Measurements from ENCODE around the gene ZNF646.
"Not testable (repeated sequence)": the region's sequence is repeated elsewhere in the genome, so short reads cannot be mapped to it uniquely, and the experiment has no call there.

The ZNF646 gene

DNA sequence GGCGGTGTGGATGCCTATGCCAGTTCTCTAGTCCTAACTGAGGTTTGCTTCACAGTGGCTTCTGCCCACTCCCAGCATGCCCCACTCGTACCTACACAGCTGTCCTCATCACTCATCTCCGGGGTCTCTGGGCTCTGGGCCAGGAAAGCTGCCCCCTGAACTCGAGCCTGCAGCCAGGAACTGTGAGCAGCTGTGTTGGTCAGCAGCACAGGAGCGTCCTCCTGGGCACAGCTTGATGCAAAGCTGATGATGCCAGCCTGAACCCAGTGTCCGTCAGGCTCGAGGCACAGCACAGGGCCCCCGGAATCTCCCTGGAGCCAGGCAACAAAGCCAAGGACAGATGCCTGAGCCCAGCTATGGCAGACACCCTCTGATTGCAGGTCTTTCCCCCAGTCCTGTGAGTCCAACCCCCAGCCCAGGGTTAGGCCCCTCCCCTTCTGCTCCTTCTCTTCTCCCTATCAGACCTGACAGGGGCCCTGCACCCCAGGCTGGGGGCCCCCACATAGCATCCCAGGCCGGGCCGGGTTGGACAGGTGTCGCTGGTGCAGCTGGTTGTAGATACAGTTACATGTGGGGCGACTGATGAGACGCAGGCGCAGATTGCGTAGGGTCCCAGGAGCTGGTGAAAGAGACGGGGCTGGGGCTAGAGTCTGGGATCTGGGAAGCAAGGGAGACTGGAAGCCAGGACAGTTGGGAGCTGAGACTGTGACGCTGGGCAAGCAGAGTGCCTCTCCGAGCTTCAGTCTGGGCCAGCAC lies 11.8 kb downstream of the ZNF646 start:
- peak; percentile 33 for DNase-seq

DNA sequence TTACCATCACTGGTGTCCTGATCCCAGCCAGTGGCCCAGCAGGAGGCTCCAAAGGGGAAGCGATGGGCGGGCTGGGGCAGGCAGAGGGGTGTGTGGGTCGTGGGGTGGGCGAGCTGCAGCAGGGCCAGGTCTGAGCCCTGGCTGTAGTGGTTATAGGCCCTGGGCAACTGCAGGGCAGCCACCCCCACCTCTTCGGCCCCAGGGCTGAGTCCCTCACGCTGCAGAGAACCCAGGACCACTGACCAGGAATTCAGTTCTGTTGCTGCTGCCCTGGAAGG lies 12.3 kb downstream of the ZNF646 start:
- no peak for DNase-seq

DNA sequence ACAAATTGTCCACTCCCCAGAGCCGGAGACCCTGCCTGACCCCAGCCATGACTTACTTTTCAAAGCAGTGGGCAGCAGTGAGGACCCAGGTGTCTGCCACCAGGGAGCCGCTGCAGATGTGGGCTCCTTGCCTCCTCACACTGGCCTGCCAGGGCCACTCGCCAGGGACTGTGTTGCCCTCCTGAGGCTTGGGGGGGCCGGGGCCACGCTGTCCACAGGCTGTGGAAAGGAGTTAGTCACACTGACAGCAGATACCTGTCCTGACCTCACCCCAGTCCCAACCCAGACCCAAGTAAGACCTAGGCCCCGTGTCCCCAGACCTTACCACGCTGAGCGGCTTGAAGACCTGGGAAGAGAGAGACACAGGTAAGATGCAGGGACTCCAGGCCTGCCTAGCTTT lies 13.3 kb downstream of the ZNF646 start:
- DNase-seq: no peak

DNA sequence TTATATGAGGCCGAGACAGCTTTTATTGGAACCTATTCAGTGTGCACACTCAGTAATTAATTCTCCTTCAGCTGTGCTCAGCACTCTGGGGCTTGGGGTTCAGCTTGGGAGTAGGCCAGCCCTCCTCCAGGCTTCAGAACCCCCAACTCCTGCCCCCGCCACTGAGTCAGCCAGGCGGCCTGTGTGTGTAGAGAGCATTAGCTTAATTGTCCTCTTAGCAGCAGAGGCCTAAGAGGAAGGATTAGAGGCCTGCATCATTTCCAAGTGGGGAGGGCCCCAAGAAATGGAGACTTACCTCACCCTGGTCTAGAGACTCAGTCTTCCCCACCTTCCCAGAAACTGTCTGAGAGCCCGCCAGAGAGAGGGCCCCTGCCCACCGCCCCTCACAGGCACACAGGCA lies 13.7 kb downstream of the ZNF646 start:
- no peak for DNase-seq

DNA sequence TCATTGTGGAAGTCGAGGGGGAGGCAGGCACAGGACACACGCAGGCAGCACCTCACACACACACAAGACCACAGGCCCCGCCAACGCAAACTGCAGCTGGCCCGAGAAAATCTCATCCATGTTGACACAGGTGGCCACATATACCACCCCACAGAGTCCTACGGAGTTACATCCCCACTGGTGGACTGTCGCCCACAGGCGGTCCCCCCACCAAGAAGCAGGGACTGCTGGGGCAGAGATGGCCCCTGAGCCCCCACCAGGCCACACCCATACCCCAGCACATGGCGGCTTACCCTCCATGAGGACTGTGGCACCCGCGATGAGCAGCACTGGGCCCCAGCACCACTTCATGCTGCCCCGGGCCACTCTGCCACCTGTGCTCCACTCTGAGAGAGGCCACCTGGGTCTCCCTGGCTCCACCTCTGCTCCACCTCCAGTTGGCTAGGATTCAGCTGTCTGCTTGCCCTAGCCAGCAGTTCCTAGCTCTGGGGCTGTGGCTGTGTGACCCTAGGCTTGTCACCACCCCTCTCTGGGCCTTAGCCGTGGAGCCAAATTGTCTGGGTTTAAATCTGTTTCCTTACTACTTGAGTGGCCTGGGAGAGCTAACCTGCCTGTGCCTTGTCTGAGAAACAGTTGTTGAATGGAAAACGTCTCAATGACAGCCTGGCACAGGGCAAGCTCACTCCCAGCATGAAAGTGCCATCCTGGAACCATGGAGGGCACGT lies 14.4 kb downstream of the ZNF646 start, which contains the start of gene PRSS53:
Gene PRSS53 (minus strand): TSS at position 485 of the 725 bp plus-strand sequence. CDS start 134 bp downstream, at position 351.
- no peak for DNase-seq

DNA sequence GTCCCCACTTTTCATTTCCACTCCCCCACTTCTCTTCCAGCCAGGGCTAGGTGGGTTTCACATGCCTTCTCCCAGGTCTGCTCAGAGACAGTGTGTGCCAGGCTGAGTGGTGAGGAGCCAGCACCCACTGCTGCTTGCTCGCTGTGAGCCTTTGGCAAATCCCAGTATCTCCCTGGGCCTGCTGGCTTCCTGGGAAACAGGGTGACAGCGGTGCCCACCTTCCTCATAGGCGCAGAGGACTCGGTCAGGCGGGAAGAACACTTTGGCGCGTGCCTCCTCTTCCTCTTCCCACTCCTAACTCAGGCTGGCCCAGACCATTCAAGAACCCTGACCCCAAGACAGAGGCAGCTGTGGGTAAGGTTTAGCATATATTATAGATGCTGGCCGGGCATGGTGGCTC lies 15.0 kb downstream of the ZNF646 start:
- no peak for DNase-seq

DNA sequence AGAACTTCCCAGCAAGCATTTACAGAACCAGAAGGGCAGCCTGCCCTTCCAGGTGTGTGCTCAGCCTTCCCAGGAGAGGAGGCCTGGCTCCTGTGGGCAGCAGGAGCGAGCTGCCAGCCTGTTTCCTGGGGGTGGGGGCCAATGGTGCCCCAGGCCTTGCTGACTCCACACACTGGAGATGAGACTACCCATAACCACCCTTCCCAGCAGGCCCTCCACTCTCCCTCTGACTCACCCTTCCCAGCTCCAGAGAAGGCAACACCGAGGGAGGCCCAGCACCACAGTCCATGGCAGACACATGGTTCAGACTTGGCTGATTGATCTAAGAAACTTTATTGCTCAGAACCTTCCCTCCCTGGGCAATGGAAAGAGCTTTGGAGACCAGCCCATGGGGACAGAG lies 16.3 kb downstream of the ZNF646 start:
- DNase-seq: no peak

DNA sequence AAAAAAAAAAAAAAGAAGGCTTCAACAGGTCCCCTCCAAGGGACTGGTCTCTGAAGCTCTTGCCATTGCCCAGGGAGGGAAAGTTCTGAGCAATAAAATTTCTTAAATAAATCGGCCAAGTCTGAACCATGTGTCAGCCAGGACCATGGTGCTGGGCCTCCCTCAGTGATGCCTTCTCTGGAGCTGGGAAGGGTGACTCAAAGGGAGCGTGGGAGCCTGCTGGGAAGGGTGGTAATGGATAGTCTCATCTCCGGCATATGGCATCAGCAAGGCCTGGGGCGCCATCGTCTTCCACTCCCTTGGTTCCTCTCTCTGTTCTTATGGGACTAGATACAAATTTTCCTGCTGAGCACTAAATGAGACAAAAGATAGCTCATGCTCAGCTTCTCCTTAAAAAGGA lies 18.1 kb downstream of the ZNF646 start:
- no peak for DNase-seq

DNA sequence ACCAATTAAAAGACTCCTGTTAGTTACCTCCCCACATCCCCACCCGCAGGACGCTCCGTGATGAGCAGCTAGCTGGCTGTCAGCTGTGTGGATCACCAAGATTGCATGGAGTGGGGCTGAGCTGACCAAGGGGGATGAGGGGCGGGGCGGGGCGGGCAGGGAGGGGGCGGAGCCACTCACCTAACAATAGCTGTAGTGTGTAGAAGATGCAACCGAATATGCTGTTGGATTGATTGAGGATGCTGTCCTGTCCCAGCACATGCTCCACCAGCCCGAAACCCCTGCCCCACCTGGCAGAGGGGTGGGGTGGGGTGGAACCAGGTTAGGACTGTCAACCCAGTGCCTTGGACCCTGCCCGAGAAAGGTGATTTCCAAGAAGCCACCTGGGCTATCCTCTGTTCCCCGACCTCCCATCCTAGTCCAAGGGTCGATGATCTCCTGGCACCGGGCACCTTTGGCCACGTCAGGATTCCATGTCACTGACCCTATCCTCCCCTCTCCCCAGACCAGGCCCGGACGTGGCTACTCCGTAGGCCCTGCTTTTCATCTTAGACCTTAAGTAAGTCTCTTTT lies 19.0 kb downstream of the ZNF646 start:
- peak; percentile 67 for DNase-seq

DNA sequence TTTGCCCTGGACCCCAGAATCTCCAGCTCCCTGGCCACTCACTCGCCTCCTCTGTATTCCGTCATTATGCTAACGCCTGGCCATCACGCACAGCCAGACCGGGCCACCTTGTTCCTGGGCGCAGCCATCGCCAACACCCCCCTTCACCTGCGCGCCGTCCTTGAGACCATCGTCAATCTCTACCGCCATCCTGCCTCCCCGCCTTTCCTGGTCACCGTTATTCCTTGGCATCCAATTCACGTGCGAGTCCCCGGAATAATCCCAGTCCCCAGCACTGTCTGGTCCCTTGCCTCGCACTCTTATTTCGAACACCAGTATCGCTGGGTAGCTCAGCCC lies 19.8 kb downstream of the ZNF646 start:
- no peak for DNase-seq

DNA sequence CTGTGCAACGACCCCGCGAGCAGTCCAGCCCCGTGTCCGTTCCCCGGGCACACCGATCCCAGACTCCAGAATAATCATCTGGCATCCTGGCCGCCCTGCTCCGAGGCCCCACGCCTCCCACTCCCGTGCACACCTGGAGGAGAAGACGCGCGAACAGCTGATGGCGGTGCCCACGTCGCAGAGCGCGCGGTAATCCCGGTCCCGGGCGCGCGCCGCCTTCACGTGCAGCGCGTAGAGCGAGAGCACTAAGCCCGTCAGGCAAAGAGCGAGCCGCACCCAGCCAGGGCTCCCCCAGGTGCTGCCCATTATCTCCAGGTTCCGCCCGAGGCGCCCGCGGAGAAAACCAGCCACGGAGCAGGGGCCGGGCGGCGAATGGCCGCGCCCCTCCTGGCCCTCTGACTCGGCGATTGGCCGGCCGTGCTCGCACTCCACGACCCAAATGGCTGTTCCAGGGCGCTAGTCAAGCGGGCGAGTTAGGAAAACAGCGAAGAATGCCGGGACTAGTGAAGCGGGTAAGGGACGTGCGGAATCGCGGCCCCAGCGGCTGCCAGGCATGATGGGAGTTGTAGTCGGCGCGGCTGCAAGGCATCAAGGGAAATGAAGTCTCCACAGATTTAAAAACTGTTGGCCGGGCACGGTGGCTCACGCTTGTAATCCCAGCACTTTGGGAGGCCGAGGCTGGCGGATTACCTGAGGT lies 20.4 kb downstream of the ZNF646 start, which contains the start of gene VKORC1:
Gene VKORC1 (minus strand): TSS at position 374 of the 697 bp plus-strand sequence. CDS start 68 bp downstream, at position 306.
- peak; percentile 97 for DNase-seq

DNA sequence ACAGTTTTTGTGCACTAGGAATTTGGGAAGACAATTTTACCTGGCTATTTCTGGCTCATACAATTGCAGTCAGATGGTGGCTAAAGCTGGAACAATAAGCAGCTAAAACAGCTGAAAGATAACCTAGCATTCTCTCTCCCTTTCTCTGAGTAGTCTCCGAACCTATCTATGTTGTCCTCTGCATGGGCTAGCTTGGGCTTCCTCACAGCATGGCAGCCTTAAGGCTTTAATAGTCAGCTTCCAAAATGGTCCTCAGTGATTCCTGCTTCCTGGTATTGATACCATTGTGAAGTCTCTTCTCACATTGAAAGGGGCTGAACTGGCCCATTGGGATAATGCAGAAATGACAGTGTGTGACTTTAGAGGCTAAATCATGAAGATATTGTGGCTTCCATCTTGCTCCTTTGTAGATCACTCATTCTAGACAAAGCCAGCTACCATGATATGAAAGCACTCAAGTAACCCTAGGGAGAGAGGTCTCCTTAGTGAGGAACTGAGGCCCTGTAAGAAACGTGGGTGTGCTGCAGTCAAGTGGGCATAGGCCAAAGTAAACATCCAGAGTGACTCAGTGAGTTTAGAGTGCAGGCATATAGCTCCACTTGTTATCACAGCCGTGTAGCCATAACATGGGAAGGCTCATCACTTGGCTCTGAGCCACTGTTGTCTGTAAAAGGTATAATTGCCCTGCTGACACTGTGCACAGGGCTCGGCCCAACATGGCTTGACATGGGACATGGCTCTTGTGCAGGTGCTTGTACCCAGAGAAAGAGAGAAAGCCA lies 25.8 kb downstream of the ZNF646 start:
- no peak for DNase-seq

DNA sequence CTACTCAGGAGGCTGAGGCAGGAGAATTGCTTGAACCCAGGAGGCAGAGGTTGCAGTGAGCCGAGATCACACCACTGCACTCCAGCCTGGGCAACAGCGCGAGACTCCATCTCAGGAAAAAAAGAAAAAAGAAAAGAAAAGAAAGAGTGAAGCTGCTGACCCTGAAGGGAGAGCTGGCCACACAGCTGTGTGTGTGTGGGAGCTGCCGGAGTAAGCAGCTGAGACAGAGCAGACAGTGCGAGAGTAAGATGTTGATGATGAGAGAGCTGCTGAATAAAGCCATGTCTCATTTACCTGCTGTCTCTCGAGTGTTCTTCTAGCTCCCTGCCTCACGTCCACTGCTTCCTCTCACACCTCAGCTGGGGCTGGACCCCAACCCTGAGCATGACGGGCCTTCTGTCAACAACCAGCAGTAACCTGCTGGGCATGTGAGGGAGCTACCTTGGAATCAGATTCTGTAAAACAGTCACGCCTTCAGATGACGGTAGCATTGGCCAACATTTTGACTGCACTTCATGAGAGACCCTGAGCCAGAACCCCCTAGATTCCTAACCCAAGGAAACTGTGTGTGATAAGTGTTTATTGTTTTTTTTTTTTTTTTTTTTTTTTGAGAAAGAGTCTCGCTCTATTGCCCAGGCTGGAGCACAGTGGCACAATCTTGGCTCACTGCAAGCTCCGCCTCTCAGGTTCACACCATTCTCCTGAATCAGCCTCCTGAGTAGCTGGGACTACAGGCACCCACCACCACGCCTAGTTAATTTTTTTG lies 26.8 kb downstream of the ZNF646 start:
- DNase-seq: not testable (repeated sequence)

DNA sequence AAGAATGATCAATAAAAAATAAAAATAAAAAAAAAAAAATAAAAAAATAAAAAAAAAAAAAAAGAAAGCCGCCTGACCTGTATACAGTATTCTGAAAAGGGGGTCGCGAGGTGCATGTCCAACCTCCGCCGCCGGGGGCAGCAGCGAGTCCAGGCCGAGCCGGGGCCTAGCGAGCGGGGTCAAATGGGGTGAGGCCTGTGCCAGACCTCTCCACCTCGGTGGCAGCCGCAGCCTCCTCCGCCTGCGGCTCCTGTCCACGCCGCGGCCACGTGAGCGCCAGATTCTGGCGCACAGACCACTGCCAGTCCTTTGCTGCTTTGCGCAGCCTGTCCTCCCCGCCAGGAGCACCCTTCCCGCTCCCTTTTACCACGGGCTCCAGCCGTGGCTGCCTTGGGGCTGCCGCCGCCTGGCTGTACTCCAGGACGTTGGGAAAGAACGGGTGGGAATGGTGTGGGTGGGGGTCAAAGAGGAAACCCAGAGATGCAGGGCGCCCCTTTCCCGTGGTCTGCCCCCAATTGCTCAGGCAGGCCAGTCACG lies 31.5 kb downstream of the ZNF646 start:
- DNase-seq: peak; percentile 88

DNA sequence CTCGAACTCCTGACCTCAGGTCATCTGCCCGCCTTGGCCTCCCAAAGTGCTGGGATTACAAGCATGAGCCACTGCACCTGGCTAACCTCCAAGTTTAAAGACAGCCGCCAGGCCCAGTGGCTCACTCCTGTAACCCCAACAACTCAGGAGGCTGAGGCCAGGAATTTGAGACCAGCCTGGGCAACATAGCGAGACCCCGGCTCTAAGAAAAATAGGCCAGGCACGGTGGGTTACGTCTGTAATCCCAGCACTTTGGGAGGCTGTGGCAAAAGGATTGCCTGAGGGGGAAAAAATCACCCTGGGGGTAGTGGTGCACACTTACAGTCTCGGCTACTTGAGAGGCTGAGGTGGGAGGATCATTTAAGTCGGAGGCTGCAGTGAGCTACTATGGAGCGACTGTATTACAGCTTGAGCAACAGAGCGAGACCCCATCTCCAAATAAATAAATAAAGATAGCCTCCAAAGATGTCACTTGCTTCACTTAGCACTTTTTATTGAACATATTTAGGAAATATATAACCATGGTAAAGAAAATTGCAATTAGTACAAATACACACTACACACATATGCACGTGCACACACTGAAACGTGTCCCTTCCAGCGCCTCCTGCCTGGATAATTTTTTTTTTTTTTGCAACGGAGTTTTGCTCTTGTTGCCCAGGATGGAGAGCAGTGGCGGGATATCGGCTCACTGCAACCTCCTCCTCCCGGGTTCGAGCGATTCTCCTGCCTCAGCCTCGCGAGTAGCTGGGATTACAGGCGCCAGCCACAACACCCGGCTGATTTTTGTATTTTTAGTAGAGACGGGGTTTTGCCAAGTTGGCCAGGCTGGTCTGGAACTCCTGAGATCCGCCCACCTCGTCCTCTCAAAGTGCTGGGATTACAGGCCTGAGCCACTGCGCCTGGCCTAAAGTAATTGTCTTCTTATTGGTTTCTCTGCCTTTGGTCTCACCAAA lies 32.6 kb downstream of the ZNF646 start:
- no peak for DNase-seq

DNA sequence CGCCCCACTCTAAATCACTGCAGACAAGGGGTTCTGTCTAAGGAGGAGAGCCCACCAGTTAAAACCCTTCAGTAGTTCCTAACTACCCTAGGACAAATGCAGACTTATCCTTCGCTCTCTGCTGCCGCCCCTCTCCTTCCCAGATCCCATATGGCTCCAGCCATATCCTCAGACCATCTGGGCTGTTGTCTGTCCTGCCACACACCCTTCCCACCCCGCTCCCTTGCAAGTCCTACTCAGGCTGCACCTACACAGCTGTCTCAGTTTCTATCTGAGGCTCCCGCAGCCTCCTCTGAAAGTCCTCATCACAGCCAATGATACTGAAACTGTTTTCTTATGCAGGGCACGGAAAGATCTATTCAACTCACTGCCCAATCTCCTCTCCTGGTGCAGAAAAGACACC lies 33.2 kb downstream of the ZNF646 start:
- DNase-seq: no peak

DNA sequence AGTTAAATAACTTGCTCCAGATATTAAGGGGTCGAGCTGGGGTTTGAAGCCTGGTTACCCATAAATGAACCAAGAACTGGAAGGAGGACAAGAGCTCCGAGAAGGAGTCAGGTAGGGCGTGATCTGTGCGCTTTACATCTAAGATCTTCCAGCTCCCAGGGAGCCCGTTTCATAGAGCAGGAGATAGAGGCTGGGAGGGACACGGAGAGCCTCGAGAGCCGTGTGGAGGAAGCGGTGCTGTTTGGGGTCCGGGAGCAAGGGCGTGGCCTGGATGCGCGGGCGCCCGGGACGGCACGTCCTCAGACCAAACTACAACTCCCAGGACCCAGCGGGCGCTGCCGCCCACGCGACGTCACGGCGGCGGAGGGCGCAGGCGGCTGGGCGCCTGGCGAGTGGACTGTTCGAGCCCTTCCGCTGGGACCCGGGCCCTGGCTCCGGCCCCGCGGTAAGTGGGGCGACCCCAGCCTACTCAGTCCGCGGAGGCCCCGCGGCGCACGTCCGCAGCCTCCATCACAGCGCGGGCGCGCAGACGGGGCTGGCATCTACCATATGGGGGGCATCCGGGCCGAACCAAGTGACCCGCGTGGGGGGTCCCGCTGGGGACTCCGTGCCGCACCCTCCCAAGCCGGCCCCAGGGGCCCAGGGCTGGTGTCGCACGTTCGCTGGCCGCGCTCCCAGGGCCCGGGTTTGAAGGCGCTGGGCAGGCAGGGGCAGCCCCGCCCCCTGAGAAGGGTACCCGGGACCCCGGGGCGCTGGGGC lies 34.0 kb downstream of the ZNF646 start, which contains the start of gene BCKDK:
Gene BCKDK (plus strand): TSS at position 352 of the 759 bp plus-strand sequence. CDS start 838 bp downstream, outside the sequence.
- DNase-seq: peak; percentile 86

DNA sequence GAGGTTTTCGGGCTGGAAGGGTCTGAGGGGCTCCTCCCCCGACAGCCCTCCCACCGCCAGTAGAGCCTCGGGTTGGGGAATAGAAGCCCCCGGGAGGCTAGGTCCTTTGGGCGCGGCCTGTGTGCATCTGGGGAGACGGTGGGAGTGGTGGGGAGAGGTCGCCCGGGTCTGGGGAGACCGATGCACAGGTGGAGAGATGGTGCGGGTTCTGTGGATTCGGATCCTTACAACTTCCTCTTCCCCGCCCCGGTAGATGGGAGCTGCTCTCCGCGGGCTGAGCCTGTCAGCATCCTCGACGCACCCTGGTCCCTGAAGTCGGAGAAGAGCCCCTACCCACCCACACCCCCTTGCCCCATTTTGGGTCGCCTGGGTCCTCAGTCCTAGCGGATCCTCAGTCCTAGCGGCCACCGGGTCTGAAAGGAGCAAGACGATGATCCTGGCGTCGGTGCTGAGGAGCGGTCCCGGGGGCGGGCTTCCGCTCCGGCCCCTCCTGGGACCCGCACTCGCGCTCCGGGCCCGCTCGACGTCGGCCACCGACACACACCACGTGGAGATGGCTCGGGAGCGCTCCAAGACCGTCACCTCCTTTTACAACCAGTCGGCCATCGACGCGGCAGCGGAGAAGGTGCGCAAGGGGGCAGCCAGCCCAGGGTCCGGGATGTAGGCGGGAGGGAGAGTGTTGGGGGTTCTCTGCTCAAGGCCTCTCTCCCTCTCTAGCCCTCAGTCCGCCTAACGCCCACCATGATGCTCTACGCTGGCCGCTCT lies 34.8 kb downstream of the ZNF646 start:
- DNase-seq: no peak

DNA sequence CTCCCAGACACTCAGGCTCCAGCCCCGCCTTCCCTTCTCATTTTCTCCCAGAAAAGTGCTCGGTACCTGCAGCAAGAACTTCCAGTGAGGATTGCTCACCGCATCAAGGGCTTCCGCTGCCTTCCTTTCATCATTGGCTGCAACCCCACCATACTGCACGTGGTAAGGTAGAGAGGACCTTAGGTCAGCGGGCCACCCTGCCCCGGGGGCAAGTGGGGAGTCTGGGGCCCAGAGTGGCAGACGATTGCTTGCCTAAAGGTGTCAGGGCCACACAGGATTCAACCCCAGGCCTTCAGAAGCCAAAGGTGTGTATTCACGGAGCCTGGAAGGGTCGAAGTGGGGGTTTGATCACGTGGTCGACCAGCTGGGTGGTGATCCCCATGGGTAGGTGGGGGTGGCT lies 35.4 kb downstream of the ZNF646 start:
- no peak for DNase-seq

Data from eye (tissue), 1 donor.